NOMO-1 (cell line): ENCODE data around the gene STIL.

Experiments
- DNase-seq, 2 experiments: peaks; one replicate each; lab custom pipeline; 2025; ENCODE audit not compliant: unreplicated experiment in 2 of 2; lab: John Stamatoyannopoulos, UW

The STIL gene

DNA sequence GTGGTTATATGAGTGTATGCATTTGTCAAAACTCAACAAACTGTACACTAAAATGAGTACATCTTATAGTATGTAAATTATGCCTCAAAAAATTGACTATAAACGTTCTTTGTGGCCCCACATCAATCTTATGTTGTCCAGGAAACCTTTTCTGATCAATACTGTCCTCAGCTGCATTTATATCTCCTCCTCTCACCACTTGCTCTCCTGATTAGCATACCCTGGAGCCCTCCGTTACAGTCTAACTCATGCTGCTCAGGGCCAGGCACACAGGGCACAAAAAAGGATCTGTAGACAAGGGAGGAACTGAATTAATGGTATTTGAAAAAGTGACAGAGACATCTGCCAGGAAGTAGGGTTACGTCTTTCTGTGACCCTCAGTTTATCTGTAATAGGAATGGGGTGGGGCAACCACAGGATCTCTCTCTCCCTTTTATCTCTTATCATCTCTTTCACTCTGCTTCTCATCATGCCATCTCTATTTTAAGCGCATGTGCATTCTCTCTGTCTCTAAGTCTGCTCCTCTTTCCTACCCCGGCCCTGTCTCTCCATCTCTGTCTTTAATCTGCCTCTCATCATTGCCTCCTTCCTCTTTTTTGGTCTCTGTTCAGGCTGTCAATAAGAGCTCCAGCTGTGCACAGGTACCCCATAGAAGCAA lies 74.9 kb downstream of the STIL start:
- no peak for DNase-seq

- no peak for DNase-seq
These were observed 78.1 kb downstream of the STIL start for GRCh38 chr1:47235806-47236205.

DNA sequence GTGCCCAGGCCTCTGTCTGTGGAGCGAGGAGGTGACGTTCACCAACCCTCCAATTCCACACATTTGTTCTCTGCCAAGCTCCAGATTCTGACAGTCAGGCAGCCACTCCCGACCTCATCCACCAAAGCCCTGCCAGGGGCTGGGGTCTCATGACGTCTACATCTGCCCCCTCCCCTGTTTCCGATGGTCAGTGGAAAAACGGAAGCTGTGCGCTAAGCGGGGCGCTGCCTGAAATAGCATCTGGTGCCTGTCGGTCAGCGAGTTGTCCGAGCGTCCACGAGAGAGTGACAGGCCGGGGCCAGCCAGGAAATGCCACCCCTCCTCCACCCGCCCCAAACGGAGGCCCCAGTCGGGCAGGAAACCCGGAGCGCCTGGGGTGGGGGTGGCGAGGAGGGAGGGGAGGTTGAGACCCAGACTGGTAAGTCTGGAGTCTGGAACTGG lies 78.7 kb downstream of the STIL start:
- no peak for DNase-seq

GRCh38 chr1:47233186-47233585 lies 80.8 kb downstream of the STIL start:
- no peak for DNase-seq

DNA sequence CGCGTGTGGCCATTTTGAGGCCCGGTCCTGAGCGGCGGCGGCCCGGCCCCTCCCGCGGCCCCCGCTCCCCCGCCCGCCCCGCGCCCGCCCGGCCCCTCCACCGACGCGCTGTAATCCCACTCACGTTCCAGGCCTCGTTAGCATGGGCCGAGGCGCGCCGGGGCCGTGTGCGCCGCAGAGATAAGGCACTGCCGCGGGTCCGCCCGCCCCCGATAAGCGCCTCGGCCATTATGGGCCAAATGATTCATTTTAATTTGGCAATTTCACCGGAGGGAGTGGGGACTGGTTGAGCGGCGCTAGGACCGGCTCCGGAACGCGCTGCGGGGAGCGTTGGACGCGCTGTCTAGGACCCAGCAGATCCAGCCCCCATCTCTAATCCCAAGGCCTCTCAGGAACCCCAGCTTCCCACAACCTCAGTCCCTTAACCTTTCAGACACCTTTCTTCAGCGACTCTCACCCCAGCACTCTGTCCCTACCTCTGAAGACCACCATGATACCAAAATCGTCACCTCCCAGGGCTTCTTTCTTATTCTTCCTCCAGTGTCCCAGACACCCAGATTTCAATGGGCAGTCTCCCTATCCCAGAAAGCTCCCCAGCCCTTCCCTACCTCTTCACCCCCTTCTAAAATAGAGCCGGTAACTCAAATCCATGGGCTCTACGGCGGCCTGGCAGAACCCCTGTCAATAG lies 81.6 kb downstream of the STIL start, which contains the start of gene TAL1:
Gene TAL1 (minus strand): TSS at position 39 of the 688 bp plus-strand sequence. CDS start 6,337 bp downstream, outside the sequence.
- no peak for DNase-seq

GRCh38 chr1:47231301-47232186 lies 82.4 kb downstream of the STIL start:
- peak; percentile 49 to 73 for DNase-seq

GRCh38 chr1:47230692-47231300 lies 83.2 kb downstream of the STIL start:
- no peak for DNase-seq

- no peak for DNase-seq
These were observed 83.9 kb downstream of the STIL start for GRCh38 chr1:47229886-47230691.

DNA sequence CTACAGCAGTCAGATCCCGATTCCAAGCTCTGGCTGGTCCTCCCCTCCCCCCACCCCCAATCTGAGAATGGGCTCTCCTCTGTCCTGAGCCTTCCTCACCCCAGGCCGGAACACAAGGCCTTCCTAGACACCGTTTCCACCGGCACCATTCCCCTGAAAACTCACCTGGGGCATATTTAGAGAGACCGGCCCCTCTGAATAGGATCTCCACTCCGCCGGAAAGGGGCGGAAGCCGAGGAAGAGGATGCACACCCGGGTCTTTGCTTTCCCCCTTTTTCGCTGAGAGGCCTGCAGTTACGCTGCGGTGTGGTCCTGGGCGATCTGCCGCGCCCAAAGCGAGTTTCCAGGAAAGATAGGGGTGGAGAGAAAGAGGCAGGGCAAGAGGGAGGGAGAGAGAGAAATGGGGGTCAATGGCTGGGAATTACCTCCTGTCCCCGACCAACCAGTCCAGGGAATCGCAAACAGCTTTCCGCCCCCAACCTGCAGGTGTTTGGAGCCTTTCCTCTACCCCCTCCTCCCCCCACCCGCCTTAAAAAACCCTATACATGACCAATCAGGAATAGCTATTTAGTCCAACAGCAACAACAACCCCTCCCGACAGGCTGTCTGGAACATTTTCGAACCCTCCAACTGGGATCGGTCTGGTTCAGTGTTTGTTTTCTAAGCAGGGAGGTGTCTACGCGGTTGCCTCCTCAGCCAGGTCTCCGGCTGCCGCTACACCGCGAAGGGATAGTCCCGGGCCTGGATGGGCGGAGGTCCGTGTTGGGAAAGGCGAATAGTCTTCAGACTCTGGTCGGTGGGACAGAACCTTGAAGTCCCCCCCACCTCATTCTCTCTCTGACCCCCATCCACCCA lies 84.7 kb downstream of the STIL start:
- DNase-seq: no peak

DNA sequence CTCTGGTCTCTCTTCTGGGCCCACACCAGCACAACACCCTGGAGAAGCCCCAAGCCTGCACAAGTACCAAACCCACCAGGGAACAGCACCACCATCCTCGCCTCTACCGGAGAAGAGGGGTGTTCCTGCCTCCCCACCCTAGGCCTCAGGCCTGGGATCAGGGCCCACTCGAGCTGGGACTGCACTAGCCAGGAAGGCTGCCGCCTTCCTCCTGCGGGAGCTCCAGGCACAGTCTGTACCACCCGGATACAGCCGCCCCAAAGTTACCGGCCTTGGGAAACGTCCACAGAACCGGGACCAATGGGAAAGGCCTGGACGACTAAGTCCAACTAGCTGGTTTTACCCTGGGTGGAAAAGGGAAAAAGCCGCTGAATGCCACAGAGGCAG lies 85.3 kb downstream of the STIL start:
- DNase-seq: no peak

GRCh38 chr1:47227341-47228232 lies 86.4 kb downstream of the STIL start:
- no peak for DNase-seq

DNA sequence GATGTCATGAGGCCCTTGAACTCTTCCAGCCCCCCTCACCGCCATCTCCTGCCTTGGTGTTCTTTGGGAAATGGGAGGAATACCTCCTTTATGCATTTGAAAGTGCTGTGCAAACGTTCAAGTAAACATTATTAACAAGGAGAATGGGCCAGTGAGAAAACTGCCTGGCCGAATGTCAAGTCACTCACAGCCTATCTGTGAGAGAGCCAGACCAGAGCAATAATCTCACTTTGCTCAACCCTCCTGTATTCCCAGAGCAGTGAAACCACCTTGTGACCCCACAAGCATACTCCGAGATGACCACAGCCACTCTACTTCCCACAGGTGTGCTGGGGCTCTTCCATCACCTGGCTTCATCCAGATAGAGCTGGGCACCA lies 87.1 kb downstream of the STIL start:
- no peak for DNase-seq

GRCh38 chr1:47226121-47226838 lies 87.7 kb downstream of the STIL start:
- DNase-seq: no peak

DNA sequence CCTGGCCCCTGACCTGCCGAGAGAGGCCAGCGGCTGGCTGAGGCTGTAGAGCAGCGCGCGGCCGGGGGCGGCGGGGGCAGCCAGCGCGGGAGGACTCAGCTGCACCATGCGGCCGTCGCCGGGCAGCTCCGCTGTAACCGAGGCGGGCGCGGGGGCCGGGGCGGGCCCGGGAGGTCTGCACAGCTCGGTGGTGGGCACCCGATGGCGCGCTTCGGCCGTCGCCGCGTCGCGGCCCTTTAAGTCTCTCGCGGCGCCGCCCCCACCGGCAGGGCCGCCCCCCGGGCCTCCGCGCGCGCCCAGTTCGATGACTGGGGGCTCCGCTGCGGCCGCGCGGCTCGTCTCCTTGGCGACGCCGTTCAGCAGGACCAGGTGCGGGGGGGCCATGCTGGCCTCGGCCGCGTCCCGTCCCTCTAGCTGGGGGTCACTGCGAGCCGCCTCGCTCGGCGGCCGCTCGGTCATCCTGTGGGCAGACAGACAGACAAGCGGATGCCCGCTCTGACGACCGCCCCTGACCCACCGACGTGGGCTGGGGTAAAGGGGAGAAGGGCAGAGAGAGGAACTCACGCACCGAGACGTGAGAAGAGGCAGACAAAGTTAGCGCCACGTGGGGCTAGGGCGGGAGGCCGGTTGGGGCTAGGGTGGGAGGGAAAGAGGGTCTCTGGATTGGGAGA lies 88.4 kb downstream of the STIL start:
- DNase-seq: no peak

- no peak for DNase-seq
These were observed 89.1 kb downstream of the STIL start for GRCh38 chr1:47224676-47225399.

GRCh38 chr1:47223921-47224675 lies 89.8 kb downstream of the STIL start:
- DNase-seq: no peak
